ENCODE results near the gene LRRC40.

The LRRC40 gene

GRCh38 chr1:70109241-70109640, 96.1 kb downstream of the LRRC40 start:
- no peak for DNase-seq

DNA sequence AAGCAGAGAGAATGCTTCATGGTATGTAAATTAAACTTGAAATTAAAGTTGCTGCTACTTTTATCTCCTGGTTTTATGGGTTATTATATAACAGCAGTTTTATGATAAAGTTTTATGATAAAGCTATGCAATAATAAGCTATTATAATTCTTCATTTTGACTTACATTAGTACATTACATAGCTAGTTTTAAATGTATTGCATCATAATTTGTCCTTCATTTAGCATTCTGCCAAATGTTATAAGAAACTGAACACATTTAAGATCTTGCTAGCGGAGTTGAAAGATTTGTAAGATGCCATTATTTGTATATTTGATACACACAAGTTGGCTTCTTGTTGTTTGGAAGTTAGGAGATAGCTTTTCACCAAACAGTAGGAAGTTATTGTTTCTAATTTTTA, 101.6 kb downstream of the LRRC40 start:
- DNase-seq, result no peak

DNA sequence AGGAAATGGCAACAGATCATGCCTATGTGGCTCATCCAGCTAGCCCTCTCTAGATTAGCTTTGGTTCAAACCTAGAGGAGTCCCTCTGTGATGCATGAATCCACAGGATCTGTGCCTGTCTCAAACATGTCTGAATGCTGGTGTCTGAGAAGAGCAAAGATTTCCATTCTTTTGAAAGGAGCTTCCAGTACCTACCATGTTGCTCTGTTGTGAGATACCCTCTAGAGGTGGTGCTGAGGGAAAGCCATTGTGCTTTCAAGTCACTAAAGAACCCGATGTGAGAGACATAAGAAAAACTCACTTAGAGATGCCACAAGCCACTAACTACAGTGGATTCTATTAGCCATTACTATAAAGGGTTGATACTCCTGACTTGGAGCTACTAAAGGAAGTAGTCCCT, 103.6 kb downstream of the LRRC40 start:
- no peak for DNase-seq

DNA sequence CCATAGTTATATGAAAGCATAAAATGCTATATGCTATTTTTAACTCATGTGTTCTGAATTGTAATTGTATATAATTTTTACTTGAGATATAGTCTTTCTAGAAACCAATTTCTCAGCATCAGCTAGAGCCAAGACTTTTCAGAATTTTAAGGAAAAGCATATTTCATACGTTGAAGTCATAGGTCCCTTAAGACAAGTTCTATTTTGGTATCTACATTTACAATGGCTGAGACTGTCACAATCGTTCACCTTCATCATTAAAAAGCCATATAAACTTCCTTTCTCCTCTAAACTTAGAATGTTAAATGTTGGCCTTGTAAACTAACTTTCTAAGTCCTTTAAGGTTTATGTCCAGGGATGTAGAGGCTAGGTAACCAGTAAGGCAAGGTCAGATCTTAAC, 104.1 kb downstream of the LRRC40 start:
- no peak for DNase-seq
